GM21619 (cell line): Measurements from ENCODE around the gene CIDEA.

Experiments used
- ATAC-seq: cut with Tn5 transposase; IDR thresholded peaks from one replicate; pipeline ENCODE4 v1.9.1; 2021; ENCODE audit not compliant: unreplicated experiment

CIDEA gene

GRCh38 chr18:12315911-12316310 lies 61.8 kb downstream of the CIDEA start:
- ATAC-seq = no peak

- ATAC-seq = no peak
These were observed 63.6 kb downstream of the CIDEA start for GRCh38 chr18:12317664-12318333.

GRCh38 chr18:12318334-12318697 lies 64.2 kb downstream of the CIDEA start:
- no peak for ATAC-seq

- ATAC-seq = no peak
These were observed 64.7 kb downstream of the CIDEA start for GRCh38 chr18:12318857-12319256.

- peak; percentile 81 for ATAC-seq
These were observed 67.2 kb downstream of the CIDEA start for GRCh38 chr18:12321333-12321732.

GRCh38 chr18:12324991-12325725 lies 71.0 kb downstream of the CIDEA start:
- ATAC-seq = no peak

- no peak for ATAC-seq
These were observed 71.6 kb downstream of the CIDEA start for GRCh38 chr18:12325726-12326245.

GRCh38 chr18:12326711-12327460 lies 72.7 kb downstream of the CIDEA start:
- no peak for ATAC-seq
